Skeletal muscle tissue (tissue), 4 donors: ENCODE measurements around the gene EMP3. TPM values are rescaled to one million over a fixed set of nuclear protein-coding genes. Genes with fewer than 3 reads are reported as not detected.
"Not testable (repeated sequence)": the region's sequence is repeated elsewhere in the genome, so short reads cannot be mapped to it uniquely, and the experiment has no call there.

Experiments
- H3K27ac ChIP-seq: one replicate; pipeline ENCODE4 v1.7.0; 2013; ENCODE audit warnings: mild to moderate bottlenecking, low read depth, low read length, inconsistent platforms
- H3K27me3 ChIP-seq, 3 donors: one replicate each; pipeline ENCODE4 v1.7.0; 2013; ENCODE audit warnings: low read length in 3 of 3; ENCODE audit not compliant: control insufficient read depth in 3 of 3, insufficient read depth in 3 of 3
- H3K36me3 ChIP-seq, 3 donors: one replicate each; pipeline ENCODE4 v1.7.0; 2013; ENCODE audit warnings: low read length in 3 of 3; ENCODE audit not compliant: control insufficient read depth in 3 of 3, insufficient read depth in 3 of 3
- H3K4me1 ChIP-seq, 3 donors: one replicate each; pipeline ENCODE4 v1.7.0; 2013; ENCODE audit warnings: low read length in 3 of 3, mild to moderate bottlenecking in 3 of 3; ENCODE audit not compliant: control insufficient read depth in 3 of 3, insufficient read depth in 3 of 3
- H3K4me3 ChIP-seq, 3 donors: one replicate each; pipeline ENCODE4 v1.7.0; 2013; ENCODE audit warnings: low read length in 3 of 3
- H3K9ac ChIP-seq, 3 donors: one replicate each; pipeline ENCODE4 v1.7.0; 2013; ENCODE audit warnings: low read length in 3 of 3, mild to moderate bottlenecking in 3 of 3, moderate library complexity in 2 of 3, low read depth in 1 of 3
- H3K9me3 ChIP-seq, 3 donors: one replicate each; pipeline ENCODE4 v1.7.0; 2013; ENCODE audit warnings: low read length in 3 of 3; ENCODE audit not compliant: control insufficient read depth in 3 of 3
- total RNA-seq: library from RNA; depleted of rRNA; stranded (reverse); fragments of >200 nt; gene quantifications from one replicate; pipeline ENCODE4 v1.2.3, GENCODE V29; 2014
- donor health status: Osteomylitis.

EMP3 gene
- total RNA-seq, 1 donor from 2014 or later = 72.5 TPM

DNA sequence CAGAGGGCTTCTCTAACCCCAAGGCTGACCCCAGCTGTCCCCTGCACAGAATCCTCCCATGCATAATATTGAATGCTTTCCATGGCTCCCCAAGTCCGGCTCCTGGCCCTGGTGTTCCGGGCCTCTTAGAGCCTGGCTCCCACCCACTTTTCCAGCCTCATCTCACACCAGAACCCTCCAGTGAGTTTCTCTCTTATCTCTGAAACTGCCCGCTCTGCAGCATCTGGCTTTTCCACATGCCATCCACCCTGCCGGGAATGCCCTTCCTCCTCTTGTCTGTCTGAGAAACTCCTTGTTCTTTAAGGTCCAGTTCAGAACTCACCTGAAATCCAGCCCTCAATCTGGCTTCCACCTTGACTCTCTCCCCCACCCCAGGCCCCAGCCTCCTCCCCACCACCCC, 45.6 kb downstream of the EMP3 start:
- Histone ChIP-seq H3K9me3 (no peaks in the 10 kb centered on the region), H3K4me1 (no peaks in the 10 kb centered on the region), H3K27me3 (no peaks in the 10 kb centered on the region), H3K27ac (no peak overlapping the region), H3K4me3 (no peak overlapping the region), H3K36me3 (no peaks in the 10 kb centered on the region), H3K9ac (no peak overlapping the region)

DNA sequence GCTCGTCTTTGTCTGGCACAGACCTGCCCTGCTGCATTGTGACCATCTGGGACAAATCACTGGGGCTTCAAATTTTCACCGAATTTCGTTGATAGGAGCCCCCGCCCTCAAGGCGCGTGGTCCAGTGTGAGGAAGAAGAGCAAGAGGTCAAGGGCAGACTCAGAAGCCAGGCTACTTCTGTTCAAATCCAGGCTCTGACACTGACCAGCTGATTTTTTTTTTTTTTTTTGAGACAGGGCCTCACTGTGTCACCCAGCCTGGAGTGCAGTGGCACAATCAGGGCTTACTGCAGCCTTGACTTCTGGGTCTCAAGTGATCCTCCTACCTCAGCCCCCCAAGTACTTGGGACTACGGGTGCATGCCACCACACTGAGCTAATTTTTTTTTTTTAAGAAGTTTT, 46.0 kb downstream of the EMP3 start:
- Histone ChIP-seq H3K27me3 (no peaks in the 10 kb centered on the region), H3K9ac (no peak overlapping the region), H3K4me3 (no peak overlapping the region), H3K27ac (no peak overlapping the region), H3K4me1 (no peaks in the 10 kb centered on the region), H3K36me3 (no peaks in the 10 kb centered on the region), H3K9me3 (no peaks in the 10 kb centered on the region)

DNA sequence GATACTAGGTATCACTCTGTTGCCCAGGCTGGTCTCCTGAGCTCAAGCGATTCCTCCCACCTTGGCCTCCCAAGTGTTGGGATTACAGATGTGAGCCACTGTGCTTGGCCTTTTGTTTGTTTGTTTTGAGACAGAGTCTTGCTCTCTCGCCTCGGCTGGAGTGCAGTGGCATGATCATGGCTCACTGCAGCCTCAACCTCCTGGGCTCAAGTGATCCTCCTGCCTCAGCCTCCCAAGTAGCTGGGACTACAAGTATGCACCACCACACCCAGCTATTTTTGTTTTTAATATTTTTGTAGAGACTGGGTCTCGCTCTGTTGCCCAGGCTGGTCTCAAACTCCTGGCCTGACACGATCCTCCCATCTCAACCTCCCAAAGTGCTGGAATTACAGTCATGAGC, 46.4 kb downstream of the EMP3 start:
- H3K27me3 ChIP-seq, H3K36me3 ChIP-seq, H3K9me3 ChIP-seq, H3K9ac ChIP-seq, H3K27ac ChIP-seq, H3K4me1 ChIP-seq, H3K4me3 ChIP-seq: not testable (repeated sequence)

DNA sequence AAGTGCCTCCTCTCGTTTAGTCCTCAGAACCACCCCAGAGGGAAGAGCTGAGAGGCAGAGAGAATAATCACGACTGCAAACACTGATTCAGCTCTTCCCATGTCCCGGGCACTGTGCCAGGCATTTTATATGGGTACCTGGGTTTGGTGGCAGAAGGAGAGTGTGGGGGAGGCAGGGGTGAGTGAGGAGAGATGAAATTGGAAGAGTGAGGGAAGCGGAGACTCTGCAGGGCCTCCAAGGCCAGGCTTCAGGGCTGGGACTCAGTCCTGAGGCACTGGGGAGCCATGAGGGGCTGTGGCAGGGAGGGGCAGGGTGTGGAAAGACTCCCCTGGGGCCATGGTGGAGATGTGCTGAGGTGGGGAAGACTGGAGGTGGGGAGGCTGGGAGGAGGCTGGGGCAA, 47.6 kb downstream of the EMP3 start:
- Histone ChIP-seq H3K27ac (no peak overlapping the region), H3K9me3 (no peaks in the 10 kb centered on the region), H3K27me3 (no peaks in the 10 kb centered on the region), H3K9ac (no peak overlapping the region), H3K4me1 (no peaks in the 10 kb centered on the region), H3K4me3 (no peak overlapping the region), H3K36me3 (no peaks in the 10 kb centered on the region)

DNA sequence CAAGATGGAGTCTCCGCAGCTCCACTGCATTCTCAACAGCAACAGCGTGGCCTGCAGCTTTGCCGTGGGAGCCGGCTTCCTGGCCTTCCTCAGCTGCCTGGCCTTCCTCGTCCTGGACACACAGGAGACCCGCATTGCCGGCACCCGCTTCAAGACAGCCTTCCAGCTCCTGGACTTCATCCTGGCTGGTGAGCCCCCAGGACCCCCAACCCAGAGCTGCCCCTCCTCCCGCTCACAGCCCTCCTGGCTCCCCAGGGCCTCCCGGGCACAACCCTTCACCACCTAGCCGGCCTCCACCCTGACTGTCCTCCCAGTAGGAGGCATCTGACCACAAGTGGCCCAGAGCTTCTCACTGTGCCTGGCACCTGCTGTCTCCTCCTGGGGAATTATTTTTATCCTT, 48.2 kb downstream of the EMP3 start:
- Histone ChIP-seq H3K4me3 (no peak overlapping the region), H3K9me3 (no peaks in the 10 kb centered on the region), H3K9ac (no peak overlapping the region), H3K27me3 (no peaks in the 10 kb centered on the region), H3K27ac (no peak overlapping the region), H3K36me3 (no peaks in the 10 kb centered on the region), H3K4me1 (no peaks in the 10 kb centered on the region)

DNA sequence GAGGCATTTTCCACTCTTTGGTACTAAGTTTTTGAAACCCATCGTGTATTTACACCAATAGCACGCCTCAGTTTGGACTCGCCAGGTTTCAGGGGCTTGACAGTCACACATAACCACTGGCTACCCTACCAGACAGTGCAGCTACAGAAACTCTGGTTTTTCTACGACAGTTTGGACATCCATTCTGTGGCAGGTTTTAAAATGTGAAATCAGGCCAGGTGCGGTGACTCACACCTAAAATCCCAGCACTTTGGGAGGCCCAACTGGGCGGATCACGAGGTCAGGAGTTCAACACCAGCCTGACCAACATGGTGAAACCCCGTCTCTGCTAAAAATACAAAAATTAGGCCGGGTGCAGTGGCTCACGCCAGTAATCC, 52.8 kb downstream of the EMP3 start:
- H3K4me3 ChIP-seq = no peak overlapping the region
- no peaks in the 10 kb centered on the region for H3K9me3 ChIP-seq
- H3K36me3 ChIP-seq = peaks cover 3 to 12% (median 9%) of the 10 kb centered on the region in 3 donors
- no peaks in the 10 kb centered on the region for H3K27me3 ChIP-seq
- H3K4me1 ChIP-seq = no peaks in the 10 kb centered on the region
- no peak overlapping the region for H3K27ac ChIP-seq
- no peak overlapping the region for H3K9ac ChIP-seq

DNA sequence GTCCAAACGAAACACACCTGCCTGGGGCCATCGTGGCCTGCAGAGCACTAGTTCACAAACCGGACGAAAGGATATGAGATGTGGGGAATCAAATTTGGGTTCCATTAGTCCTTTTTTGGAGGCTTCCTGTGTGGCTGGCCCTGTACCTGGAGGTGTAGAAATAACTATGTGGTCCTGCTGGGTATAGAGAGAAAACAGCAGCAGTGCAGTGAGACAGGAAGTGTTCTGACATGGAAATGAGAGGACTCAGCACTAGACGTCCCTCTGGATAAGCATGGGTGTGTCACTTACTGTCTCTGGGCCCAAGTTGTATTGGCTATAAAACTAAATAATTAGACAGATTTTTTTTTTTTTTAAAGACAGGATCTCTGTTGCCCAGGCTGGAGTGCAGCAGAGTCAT, 53.7 kb downstream of the EMP3 start:
- H3K4me3 ChIP-seq = no peak overlapping the region
- peaks cover 10 to 19% (median 15%) of the 10 kb centered on the region in 3 donors for H3K36me3 ChIP-seq
- no peaks in the 10 kb centered on the region for H3K4me1 ChIP-seq
- no peak overlapping the region for H3K9ac ChIP-seq
- H3K27ac ChIP-seq = no peak overlapping the region
- H3K9me3 ChIP-seq = no peaks in the 10 kb centered on the region
- H3K27me3 ChIP-seq = no peaks in the 10 kb centered on the region

Other genes starting within 250 kb of the EMP3 start
- 33.9 TPM for gene PLA2G4C, start 214.7 kb upstream of the EMP3 start, total RNA-seq
- gene LIG1, start 155.2 kb upstream of the EMP3 start, total RNA-seq = 14.6 TPM
- gene ZSWIM9, start 154.9 kb upstream of the EMP3 start, total RNA-seq = 1.6 TPM
- gene CARD8, start 69.6 kb upstream of the EMP3 start, total RNA-seq = 26.6 TPM
- gene ZNF114, start 55.5 kb upstream of the EMP3 start, total RNA-seq = 2.6 TPM
- gene TMEM143, start 38.4 kb downstream of the EMP3 start, total RNA-seq = 7.8 TPM
- not detected for gene SYNGR4, start 38.8 kb downstream of the EMP3 start, total RNA-seq
- 47.5 TPM for gene KDELR1, start 66.0 kb downstream of the EMP3 start, total RNA-seq
- under 0.01 TPM for gene GRIN2D, start 68.1 kb downstream of the EMP3 start, total RNA-seq
- 8.4 TPM for gene GRWD1, start 120.4 kb downstream of the EMP3 start, total RNA-seq
- 1.0 TPM for gene KCNJ14, start 130.0 kb downstream of the EMP3 start, total RNA-seq
- gene CYTH2, start 143.8 kb downstream of the EMP3 start, total RNA-seq = 33.4 TPM
- not detected for gene LMTK3, start 186.3 kb downstream of the EMP3 start, total RNA-seq
- gene SULT2B1, start 226.6 kb downstream of the EMP3 start, total RNA-seq = not detected